NAMALWA (cell line): ENCODE measurements around the gene RCOR1.
A peak's percentile ranks its signal among the peaks of the same experiment; 100 is the strongest.

Experiments used
- DNase-seq: peaks from one replicate; pipeline ENCODE4 v3.0.0-alpha.2; 2015; ENCODE audit warnings: low spot score

The RCOR1 gene

DNA sequence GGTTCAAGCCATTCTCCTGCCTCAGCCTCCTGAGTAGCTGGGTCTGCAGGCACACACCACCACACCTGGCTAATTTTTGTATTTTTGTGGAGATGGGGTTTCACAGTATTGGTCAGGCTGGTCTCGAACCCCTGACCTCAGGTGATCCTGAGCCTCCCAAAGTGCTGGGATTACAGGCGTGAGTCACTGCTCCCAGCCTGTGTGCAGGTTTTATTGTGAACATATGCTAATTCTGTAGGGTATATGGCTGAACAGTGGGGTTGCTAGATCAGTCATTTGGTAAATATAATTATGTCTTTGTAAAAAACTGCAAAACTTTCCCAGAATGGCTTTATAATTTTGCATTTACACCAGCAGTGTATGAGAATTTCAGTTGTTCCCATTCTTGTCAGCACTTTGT lies 85.9 kb downstream of the RCOR1 start:
- DNase-seq: no peak

DNA sequence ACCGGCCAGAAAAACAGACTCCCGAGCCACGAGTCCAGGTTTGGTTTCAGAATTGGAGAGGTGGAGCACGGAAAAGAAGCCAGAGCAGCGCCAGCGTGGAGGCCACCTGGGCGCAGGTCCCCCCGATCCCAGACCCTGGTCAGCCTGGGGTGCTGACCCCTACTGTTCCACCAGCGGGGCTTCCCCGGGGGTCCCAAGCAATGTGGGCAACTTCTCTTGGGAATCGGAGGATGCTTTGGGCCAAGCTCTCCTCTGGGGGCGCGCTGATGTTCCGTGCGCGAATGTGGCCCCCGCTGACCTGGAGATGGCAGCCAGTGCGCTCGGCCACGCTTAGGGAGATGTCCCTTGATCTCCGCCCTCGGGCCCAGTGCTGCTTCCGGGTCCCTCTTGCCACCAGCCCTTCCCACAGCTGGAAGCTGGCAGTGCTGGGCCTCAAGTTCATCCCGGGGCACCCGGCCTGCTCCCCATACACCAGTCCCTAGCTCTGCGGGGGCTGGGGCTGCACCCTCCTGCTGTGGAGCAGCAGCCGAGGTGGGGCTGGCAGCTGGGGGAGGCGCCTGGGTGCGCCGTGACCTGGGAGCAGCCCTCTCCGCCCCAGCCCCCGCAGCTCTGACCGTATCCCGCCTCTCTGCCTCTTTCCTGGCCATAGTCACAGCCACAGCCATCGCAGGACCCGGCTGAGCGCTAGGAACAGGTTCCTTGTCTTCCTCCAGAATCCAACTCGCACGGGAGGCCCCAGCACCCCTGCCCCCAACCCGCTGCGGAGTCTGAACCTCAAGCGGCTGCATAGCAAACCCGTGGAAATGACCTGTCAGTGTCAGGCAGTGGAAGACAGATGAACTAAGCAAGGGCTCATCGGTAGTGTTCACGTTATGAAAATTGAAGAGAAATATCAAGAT lies 91.2 kb downstream of the RCOR1 start:
- no peak for DNase-seq

DNA sequence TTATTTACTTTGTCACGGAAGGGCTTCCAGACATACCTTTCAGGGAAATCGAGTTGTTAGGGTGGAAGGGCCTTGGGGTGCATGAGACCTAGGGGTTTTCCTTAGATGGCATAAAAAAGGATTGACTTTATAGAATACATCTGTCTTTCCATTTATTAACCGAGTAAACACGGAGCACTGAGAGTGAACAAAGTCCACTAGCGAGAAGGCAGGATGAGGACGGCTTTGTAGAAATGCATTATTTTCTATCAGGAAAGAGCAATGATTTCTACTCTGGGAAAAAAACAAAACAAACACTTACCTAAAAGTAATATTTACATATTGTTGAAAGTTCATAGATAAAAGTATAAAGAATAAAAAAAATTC lies 91.8 kb downstream of the RCOR1 start:
- DNase-seq: no peak

- no peak for DNase-seq
These were observed 93.8 kb downstream of the RCOR1 start for GRCh38 chr14:102686196-102686801.

GRCh38 chr14:102688290-102688689 lies 95.8 kb downstream of the RCOR1 start:
- no peak for DNase-seq

DNA sequence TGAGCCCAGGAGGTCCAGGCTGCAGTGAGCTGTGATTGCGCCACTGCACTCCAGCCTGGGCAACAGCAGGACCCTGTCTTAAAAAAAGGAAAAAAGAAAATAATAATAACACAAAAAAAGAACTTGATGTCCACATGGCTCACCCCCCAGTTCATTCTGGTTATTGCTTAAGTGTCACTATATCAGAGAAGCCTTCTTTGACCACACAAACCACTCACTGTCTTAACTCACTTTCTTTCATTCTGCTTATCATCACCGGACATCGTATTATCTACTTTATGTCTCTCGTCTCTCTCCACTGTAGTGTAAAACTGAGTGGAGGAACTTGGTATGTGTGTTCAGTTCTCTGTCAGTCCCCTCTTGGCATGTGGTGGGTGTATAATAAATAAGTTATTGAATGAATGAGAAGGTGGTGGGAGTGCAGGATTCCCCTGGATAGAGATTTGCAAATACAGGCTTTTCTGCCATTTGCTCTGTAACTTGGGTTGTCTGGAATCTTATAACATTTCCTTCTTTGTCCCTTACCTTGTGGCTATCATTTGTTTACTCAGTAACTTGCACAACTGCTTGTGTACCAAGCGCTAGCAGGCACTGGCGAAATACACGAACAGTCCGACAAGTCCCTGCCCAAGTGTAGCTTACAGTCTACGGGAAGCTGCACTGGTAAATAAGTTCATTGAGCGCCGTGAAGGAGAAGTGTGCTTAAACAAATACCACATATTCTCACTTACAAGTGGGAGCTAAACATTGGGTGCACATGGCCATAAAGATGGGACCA lies 98.2 kb downstream of the RCOR1 start:
- no peak for DNase-seq

GRCh38 chr14:102691763-102692162 lies 99.3 kb downstream of the RCOR1 start:
- DNase-seq: no peak

DNA sequence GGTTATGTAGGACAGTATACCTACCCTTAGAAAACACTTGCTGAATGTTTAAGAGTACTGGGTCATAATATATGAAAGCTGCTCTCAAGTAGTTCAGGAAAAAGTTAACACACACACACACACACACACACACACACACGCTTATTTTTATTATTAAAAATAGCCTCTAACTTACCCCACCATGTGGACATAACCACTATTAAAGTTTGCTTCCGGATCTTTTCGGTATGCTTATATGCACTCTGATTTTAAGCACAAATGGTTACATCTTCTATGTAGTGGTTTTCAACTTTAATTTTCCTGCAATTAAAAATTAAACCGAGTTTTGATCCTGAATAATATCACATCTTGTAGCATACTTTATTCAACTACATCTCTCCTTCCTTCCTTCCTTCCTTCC lies 99.9 kb downstream of the RCOR1 start:
- no peak for DNase-seq

DNA sequence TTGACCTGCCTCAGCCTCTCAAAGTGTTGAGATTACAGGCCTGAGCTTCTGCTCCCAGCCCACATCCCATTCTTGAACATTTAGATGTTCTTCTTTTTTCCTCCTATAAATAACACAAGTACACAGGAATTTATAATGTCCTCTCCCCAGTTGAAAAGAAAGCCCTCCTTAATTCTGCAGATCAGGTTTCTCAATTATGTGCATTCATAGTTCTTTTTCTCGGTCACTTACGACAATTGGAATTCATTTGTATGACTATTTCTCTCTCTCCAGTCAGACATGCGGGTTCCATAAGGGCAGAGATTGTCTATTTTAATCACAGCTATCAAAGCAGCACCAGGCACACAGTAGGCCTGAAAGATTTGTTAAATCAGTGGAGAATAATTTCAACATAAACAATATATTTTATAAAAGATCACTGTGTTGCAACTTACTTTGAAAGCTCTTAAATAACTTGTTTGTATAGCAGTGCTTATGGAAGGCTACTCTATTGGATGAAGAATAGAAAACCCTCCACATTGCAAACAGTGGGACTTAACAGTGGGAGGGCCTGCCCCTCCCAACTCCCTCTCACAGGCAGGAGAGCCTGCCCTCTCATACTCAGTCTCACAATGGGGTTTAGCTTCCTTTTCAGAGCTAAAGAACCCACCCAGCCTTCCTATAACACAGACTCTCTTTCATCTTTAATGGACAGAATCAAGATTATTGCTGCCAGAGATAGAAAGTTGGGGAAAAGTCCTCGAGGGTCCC lies 100.7 kb downstream of the RCOR1 start:
- DNase-seq: no peak

DNA sequence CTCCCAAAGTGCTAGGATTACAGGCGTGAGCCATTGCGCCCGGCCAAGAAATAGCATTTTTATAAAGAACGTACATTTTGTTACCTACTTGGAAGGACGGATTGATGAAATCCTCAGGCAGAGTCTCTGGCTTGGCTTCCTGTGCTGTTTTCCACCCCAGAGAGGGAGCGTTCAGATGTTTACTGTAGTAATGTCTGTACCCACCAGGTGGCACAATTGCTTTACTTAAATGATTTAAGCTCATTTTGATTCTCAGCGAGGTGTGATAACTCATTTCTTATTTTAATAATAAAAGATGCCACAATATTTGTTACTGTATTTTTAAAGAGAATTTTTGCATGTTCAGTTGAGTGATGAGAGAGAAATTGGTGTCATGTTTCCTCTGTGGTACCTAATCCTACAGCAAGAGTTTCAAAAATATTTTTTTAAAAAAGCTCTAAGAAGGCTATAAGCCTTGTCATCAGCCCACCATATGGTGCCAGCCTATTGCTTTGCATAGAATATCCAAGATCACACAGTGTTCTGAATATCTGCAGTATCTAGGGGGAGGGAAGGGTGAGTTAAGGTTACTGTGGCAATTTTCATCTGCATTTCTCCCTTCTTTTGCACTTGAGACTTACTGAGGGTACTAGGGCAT lies 102.2 kb downstream of the RCOR1 start:
- DNase-seq: peak; percentile 85

- DNase-seq: no peak
These were observed 102.7 kb downstream of the RCOR1 start for GRCh38 chr14:102695167-102695555.

DNA sequence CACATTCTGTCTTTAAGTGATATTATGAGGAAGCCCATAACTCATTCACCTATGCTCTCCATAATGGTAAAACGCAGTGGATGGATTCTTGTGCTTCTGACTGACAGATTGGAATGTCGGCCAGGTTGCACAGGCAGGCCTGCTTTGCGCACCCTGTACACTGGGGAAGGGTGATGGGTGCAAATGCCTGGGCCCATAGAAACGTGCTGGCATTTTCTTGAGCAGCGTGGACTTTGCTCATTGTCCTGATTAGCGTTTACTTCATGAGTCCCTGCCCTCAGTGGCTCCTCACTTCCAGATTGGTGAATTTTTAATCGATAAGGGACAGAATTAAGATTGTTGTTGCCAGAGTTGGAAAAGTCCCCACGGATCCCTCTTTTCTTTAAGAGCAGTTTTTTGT lies 103.9 kb downstream of the RCOR1 start:
- DNase-seq: no peak

DNA sequence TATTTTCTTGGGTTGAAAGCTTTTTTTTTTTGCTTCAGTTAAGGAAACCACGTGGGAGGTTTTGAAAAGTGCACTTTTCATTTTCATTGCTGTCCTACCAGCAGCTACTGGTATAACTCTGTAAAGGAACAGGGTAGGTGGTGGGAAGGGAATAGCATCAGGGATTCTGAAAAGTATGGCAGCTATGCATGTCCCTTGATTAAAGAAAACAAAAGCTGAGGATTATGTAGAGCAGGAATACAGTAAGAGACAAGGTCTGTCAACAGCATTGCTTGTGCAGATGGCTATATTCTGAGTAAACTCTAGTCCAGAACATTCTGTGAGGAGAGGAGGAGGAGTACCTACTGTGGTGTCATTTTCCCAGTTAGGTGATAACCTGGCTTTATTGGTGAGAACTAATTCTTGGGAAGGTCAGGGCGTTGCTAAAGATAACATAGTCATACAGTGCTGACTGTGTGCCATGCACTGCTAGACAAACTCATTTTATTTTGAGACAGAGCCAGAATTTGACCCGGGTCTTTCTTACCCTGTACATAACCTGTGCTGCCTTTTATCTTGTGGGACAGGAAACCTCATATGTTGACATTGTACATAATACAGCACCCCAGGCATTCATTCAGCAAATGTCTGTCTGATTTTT lies 104.5 kb downstream of the RCOR1 start:
- no peak for DNase-seq

DNA sequence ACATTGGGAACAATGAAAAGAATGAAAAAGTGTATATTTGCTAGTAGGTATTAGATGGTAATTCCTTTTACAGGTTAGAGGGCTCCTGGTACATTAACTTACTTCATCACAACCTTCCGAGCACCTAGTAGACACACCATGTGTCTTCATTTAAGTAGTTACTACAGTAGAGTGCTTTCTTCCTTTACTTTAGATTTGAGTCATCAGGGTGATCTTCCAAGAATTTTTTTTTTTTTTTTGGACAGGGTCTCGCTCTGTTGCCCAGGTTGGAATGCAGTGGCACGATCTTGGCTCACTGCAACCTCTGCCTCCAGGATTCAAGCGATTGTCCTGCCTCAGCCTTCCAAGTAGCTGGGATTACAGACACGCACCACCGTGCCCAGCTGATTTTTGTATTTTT lies 105.1 kb downstream of the RCOR1 start:
- no peak for DNase-seq

DNA sequence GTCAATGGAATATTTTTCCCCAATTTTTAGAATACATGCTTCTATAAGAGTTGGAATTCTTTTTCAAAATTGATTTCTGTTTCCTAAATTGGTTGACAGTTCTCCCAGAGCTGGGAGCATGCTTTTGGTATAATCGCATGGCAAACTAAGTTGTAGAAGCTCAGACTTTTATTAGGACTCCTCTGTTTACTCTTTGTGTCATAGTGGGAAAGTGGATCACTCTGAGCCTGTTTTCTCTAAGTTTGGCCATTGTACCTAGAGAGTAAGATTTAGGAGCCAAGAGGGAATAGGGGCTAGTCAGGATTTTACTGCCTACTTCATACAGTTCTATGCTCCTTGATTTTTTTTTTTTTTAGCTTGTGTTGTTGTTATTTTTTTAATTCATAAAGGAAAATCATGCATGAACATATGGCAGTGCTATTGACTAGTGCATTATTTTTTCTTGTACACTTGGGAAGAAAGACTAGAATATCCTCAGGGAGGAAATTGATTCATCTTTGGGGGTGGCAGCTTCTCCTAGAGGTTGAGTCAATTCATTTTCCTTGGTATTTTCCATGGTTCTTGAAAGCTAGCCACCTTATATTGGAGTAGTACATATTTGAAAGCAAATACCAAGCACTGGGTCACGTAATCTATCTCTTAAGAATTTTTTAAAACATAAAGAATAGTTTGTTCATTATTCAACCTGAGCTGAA lies 107.1 kb downstream of the RCOR1 start:
- no peak for DNase-seq

GRCh38 chr14:102708494-102708893 lies 116.0 kb downstream of the RCOR1 start:
- no peak for DNase-seq

DNA sequence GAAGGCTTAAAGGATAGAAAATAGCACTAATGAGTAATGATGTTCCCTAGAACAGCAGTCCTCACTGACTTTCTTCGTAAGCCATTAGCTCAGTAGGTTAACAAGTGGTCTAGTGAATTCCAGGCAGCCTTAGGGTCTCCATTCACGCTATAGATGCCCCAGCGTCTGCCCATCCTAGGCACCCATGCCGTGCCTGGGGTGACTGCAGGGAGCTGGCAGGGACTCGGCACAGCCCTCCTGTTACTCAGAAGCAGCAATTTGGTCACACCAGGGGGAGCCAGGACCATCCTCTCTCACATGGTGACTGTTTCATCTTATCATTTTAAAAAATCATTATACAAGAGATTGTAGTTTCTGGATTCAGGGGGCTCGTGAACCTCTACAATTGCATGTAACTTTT lies 118.8 kb downstream of the RCOR1 start:
- no peak for DNase-seq

- DNase-seq: no peak
These were observed 119.5 kb downstream of the RCOR1 start for GRCh38 chr14:102711946-102712345.

- no peak for DNase-seq
These were observed 124.8 kb downstream of the RCOR1 start for GRCh38 chr14:102717276-102717675.

GRCh38 chr14:102722646-102723045 lies 130.2 kb downstream of the RCOR1 start:
- DNase-seq: no peak

GRCh38 chr14:102723650-102724049 lies 131.2 kb downstream of the RCOR1 start:
- no peak for DNase-seq
